Activated T-helper 17 cell treated with anti-CD3 and anti-CD28 coated beads, Interleukin-2, amount 50 U/mL, for 72 hours (primary cell): ENCODE data around the gene PSMC4. TPM values are rescaled to one million over a fixed set of nuclear protein-coding genes. Genes with fewer than 3 reads are reported as not detected.

Source experiments
- ATAC-seq: fragments of 150-1000 bp; cut with Tn5 transposase; replicated peaks from 2 replicates; pipeline ENCODE4 v1.10.0; 2021; ENCODE audit warnings: mild to moderate bottlenecking, moderate library complexity
- H3K27ac Mint-ChIP-seq: one replicate; pipeline ENCODE4 v1.8.0; 2022; ENCODE audit warnings: mixed read lengths
- H3K27me3 Mint-ChIP-seq: one replicate; pipeline ENCODE4 v1.8.0; 2022; ENCODE audit warnings: mixed read lengths
- H3K36me3 Mint-ChIP-seq: one replicate; pipeline ENCODE4 v1.8.0; 2022; ENCODE audit warnings: low read depth, mild to moderate bottlenecking, mixed read lengths
- H3K4me1 Mint-ChIP-seq: one replicate; pipeline ENCODE4 v1.8.0; 2022; ENCODE audit warnings: mixed read lengths
- H3K4me3 Mint-ChIP-seq: one replicate; pipeline ENCODE4 v1.8.0; 2022; ENCODE audit warnings: mild to moderate bottlenecking, mixed read lengths
- H3K9me3 Mint-ChIP-seq: one replicate; pipeline ENCODE4 v1.8.0; 2022; ENCODE audit warnings: mixed read lengths
- total RNA-seq, 2 donors: library from RNA; stranded (reverse); gene quantifications; one replicate each; pipeline ENCODE4 v1.2.3, GENCODE V29; 2022

Gene PSMC4
- total RNA-seq, 2 donors from 2014 or later, result 66.4 to 121 TPM

- ATAC-seq, result no peak
- peaks cover 26% of the 10 kb centered on the region for H3K4me1 Mint-ChIP-seq
- peaks cover 16% of the 10 kb centered on the region for H3K36me3 Mint-ChIP-seq
- H3K4me3 Mint-ChIP-seq, result no peak overlapping the region
- peaks cover 4% of the 10 kb centered on the region for H3K9me3 Mint-ChIP-seq
- H3K27ac Mint-ChIP-seq, result no peak overlapping the region
- H3K27me3 Mint-ChIP-seq, result no peaks in the 10 kb centered on the region
Measured at GRCh38 chr19:39993605-39994004, 22.6 kb downstream of the PSMC4 start.

- H3K27ac Mint-ChIP-seq, result no peak overlapping the region
- peak overlapping the region; percentile 92 for H3K4me3 Mint-ChIP-seq
- no peaks in the 10 kb centered on the region for H3K27me3 Mint-ChIP-seq
- peaks cover 4% of the 10 kb centered on the region for H3K9me3 Mint-ChIP-seq
- no peak for ATAC-seq
- peaks cover 26% of the 10 kb centered on the region for H3K4me1 Mint-ChIP-seq
- peaks cover 16% of the 10 kb centered on the region for H3K36me3 Mint-ChIP-seq
Measured at GRCh38 chr19:39994361-39994760, 23.4 kb downstream of the PSMC4 start.

- no peaks in the 10 kb centered on the region for H3K27me3 Mint-ChIP-seq
- H3K36me3 Mint-ChIP-seq, result peaks cover 11% of the 10 kb centered on the region
- peaks cover 4% of the 10 kb centered on the region for H3K9me3 Mint-ChIP-seq
- no peak for ATAC-seq
- peak overlapping the region; percentile 93 for H3K27ac Mint-ChIP-seq
- peaks cover 21% of the 10 kb centered on the region for H3K4me1 Mint-ChIP-seq
- H3K4me3 Mint-ChIP-seq, result peak overlapping the region; percentile 92
Measured at GRCh38 chr19:39995794-39996193, 24.8 kb downstream of the PSMC4 start.

- Mint-ChIP-seq H3K9me3 (peaks cover 4% of the 10 kb centered on the region), H3K36me3 (peaks cover 11% of the 10 kb centered on the region), H3K4me3 (peak overlapping the region; percentile 92), H3K4me1 (peaks cover 21% of the 10 kb centered on the region), H3K27ac (peak overlapping the region; percentile 93), H3K27me3 (no peaks in the 10 kb centered on the region)
- peak; percentile 71 for ATAC-seq
Measured at GRCh38 chr19:39996218-39996810, 25.3 kb downstream of the PSMC4 start.

GRCh38 chr19:39996811-39997637, 26.1 kb downstream of the PSMC4 start, which contains the start of gene ZNF546:
TSS of gene ZNF546 (plus strand) at chr19:39997060. CDS start at chr19:39998327, 1,267 bp downstream.
- peak; percentile 89 for ATAC-seq
- Mint-ChIP-seq H3K4me1 (peaks cover 21% of the 10 kb centered on the region), H3K27ac (peak within 1 kb of the TSS; percentile 93), H3K27me3 (no peaks in the 10 kb centered on the region), H3K36me3 (peaks cover 11% of the 10 kb centered on the region), H3K4me3 (peak within 1 kb of the TSS; percentile 92), H3K9me3 (peaks cover 4% of the 10 kb centered on the region)

- peaks cover 11% of the 10 kb centered on the region for H3K36me3 Mint-ChIP-seq
- H3K4me1 Mint-ChIP-seq, result peaks cover 15% of the 10 kb centered on the region
- H3K27me3 Mint-ChIP-seq, result no peaks in the 10 kb centered on the region
- H3K27ac Mint-ChIP-seq, result peak overlapping the region; percentile 93
- ATAC-seq, result peak; percentile 39
- peaks cover 4% of the 10 kb centered on the region for H3K9me3 Mint-ChIP-seq
- peak overlapping the region; percentile 92 for H3K4me3 Mint-ChIP-seq
Measured at GRCh38 chr19:39997638-39998216, 26.8 kb downstream of the PSMC4 start.

GRCh38 chr19:39998501-39998900, 27.5 kb downstream of the PSMC4 start:
- Mint-ChIP-seq H3K4me1 (peaks cover 10% of the 10 kb centered on the region), H3K4me3 (peak overlapping the region; percentile 92), H3K36me3 (peaks cover 11% of the 10 kb centered on the region), H3K27me3 (no peaks in the 10 kb centered on the region), H3K9me3 (no peaks in the 10 kb centered on the region), H3K27ac (peak overlapping the region; percentile 93)
- ATAC-seq, result no peak

- Mint-ChIP-seq H3K27me3 (no peaks in the 10 kb centered on the region), H3K9me3 (peaks cover 5% of the 10 kb centered on the region), H3K4me3 (no peak overlapping the region), H3K4me1 (no peaks in the 10 kb centered on the region), H3K36me3 (peaks cover 50% of the 10 kb centered on the region), H3K27ac (peak overlapping the region; percentile 3)
- no peak for ATAC-seq
Measured at GRCh38 chr19:40005691-40006272, 34.8 kb downstream of the PSMC4 start.

- no peak overlapping the region for H3K4me3 Mint-ChIP-seq
Measured at GRCh38 chr19:40006273-40006691, 35.3 kb downstream of the PSMC4 start.

GRCh38 chr19:40009674-40010073, 38.7 kb downstream of the PSMC4 start:
- no peak overlapping the region for H3K27ac Mint-ChIP-seq
- H3K36me3 Mint-ChIP-seq, result peaks cover 89% of the 10 kb centered on the region
- H3K27me3 Mint-ChIP-seq, result no peaks in the 10 kb centered on the region
- H3K4me1 Mint-ChIP-seq, result no peaks in the 10 kb centered on the region
- no peak for ATAC-seq
- H3K9me3 Mint-ChIP-seq, result peaks cover 13% of the 10 kb centered on the region
- H3K4me3 Mint-ChIP-seq, result no peak overlapping the region

More at GRCh38 chr19:40006273-40006691, 35.3 kb downstream of the PSMC4 start:
- H3K36me3 Mint-ChIP-seq, result peaks cover 55% of the 10 kb centered on the region
- no peaks in the 10 kb centered on the region for H3K27me3 Mint-ChIP-seq
- H3K9me3 Mint-ChIP-seq, result peaks cover 5% of the 10 kb centered on the region
- no peaks in the 10 kb centered on the region for H3K4me1 Mint-ChIP-seq
- ATAC-seq, result no peak
- H3K27ac Mint-ChIP-seq, result peak overlapping the region; percentile 3

- no peak for ATAC-seq
- H3K27ac Mint-ChIP-seq, result no peak overlapping the region
- no peak overlapping the region for H3K4me3 Mint-ChIP-seq
- H3K4me1 Mint-ChIP-seq, result no peaks in the 10 kb centered on the region
- H3K27me3 Mint-ChIP-seq, result no peaks in the 10 kb centered on the region
- peaks cover 58% of the 10 kb centered on the region for H3K36me3 Mint-ChIP-seq
- H3K9me3 Mint-ChIP-seq, result peaks cover 22% of the 10 kb centered on the region
Measured at GRCh38 chr19:40013991-40014390, 43.0 kb downstream of the PSMC4 start.

- ATAC-seq, result no peak
- Mint-ChIP-seq H3K9me3 (peaks cover 39% of the 10 kb centered on the region), H3K4me1 (no peaks in the 10 kb centered on the region), H3K36me3 (no peaks in the 10 kb centered on the region), H3K4me3 (no peak overlapping the region), H3K27ac (no peak overlapping the region), H3K27me3 (no peaks in the 10 kb centered on the region)
Measured at GRCh38 chr19:40023969-40024368, 53.0 kb downstream of the PSMC4 start.

GRCh38 chr19:40025938-40026596, 55.1 kb downstream of the PSMC4 start:
- Mint-ChIP-seq H3K36me3 (no peaks in the 10 kb centered on the region), H3K4me3 (no peak overlapping the region), H3K27ac (no peak overlapping the region), H3K9me3 (peaks cover 43% of the 10 kb centered on the region), H3K27me3 (no peaks in the 10 kb centered on the region), H3K4me1 (no peaks in the 10 kb centered on the region)
- no peak for ATAC-seq

- no peak overlapping the region for H3K27ac Mint-ChIP-seq
- H3K4me1 Mint-ChIP-seq, result no peaks in the 10 kb centered on the region
- ATAC-seq, result no peak
- no peaks in the 10 kb centered on the region for H3K27me3 Mint-ChIP-seq
- H3K4me3 Mint-ChIP-seq, result no peak overlapping the region
- no peaks in the 10 kb centered on the region for H3K36me3 Mint-ChIP-seq
- peaks cover 40% of the 10 kb centered on the region for H3K9me3 Mint-ChIP-seq
Measured at GRCh38 chr19:40026597-40026970, 55.6 kb downstream of the PSMC4 start.
